ENCODE data around the gene CFAP46.

- TF ChIP-seq EZH2 (IDR thresholded peaks at IDR 0.05; ENCODE audit: insufficient read depth, poor library complexity, severe bottlenecking) (no peak), EZH2phosphoT487 (IDR thresholded peaks at IDR 0.05; ENCODE audit: insufficient read depth, low read depth) (no peak)
Observed at GRCh38 chr10:132838346-132838970, 103.9 kb downstream of the CFAP46 start.

All from GM23248 (cell line).